OCI-LY7 (cell line): Measurements from ENCODE around the gene C8A. TPM values are rescaled to one million over a fixed set of nuclear protein-coding genes. Genes with fewer than 3 reads are reported as not detected.

Experiments
- Bru-seq: library from RNA; stranded (reverse); fragments of 400-500 nt; gene quantifications from one replicate; lab custom pipeline; 2021; lab: Mats Ljungman, UMichigan
- BruChase-seq, 2 experiments: library from RNA; stranded (reverse); fragments of 400-500 nt; gene quantifications; one replicate each; lab custom pipeline; 2021; lab: Mats Ljungman, UMichigan
- BruUV-seq: library from RNA; stranded (reverse); fragments of 400-500 nt; replicated peaks from 2 replicates; lab custom pipeline; 2021; lab: Mats Ljungman, UMichigan
- CTCF ChIA-PET: fragments of 300-600 bp; sonication (Branson Sonifier 250); formaldehyde crosslinking; loops from one replicate; lab custom pipeline; 2022; ENCODE audit warnings: antibody characterized with exemption; ENCODE audit not compliant: unreplicated experiment; lab: Charles Lee
- POLR2A ChIA-PET: fragments of 300-600 bp; sonication (Branson Sonifier 250); formaldehyde crosslinking; loops from one replicate; lab custom pipeline; 2022; ENCODE audit warnings: antibody characterized with exemption; lab: Charles Lee
- DNase-seq: peaks from one replicate; pipeline ENCODE4 v3.0.0-alpha.2; 2015; ENCODE audit warnings: low spot score
- H2AFZ ChIP-seq: fragments of 200-600 bp; sonication (generic), shearing (Covaris generic); 2 replicates; pipeline ENCODE4 v1.6.1; 2014; ENCODE audit warnings: mild to moderate bottlenecking, antibody characterized with exemption, low read length, moderate library complexity
- H3K27ac ChIP-seq: fragments of 200-600 bp; sonication (generic); 2 replicates; pipeline ENCODE4 v1.5.1; 2014; ENCODE audit warnings: mixed run types, low read depth, mild to moderate bottlenecking, moderate library complexity, low read length, inconsistent platforms; ENCODE audit not compliant: poor library complexity, severe bottlenecking
- H3K36me3 ChIP-seq: fragments of 200-600 bp; sonication (generic); 2 replicates; pipeline ENCODE4 v1.6.1; 2014; ENCODE audit warnings: mild to moderate bottlenecking, antibody characterized with exemption, low read length, moderate library complexity, mixed read lengths; ENCODE audit not compliant: insufficient read depth
- H3K4me1 ChIP-seq: fragments of 200-600 bp; sonication (generic); 2 replicates; pipeline ENCODE4 v1.5.1; 2014; ENCODE audit warnings: mild to moderate bottlenecking, low read length; ENCODE audit not compliant: insufficient read depth, poor library complexity, severe bottlenecking
- H3K4me2 ChIP-seq: fragments of 200-600 bp; sonication (generic); 2 replicates; pipeline ENCODE4 v1.6.1; 2014; ENCODE audit warnings: mild to moderate bottlenecking, low read length
- H3K4me3 ChIP-seq: fragments of 200-600 bp; sonication (generic); 2 replicates; pipeline ENCODE4 v1.5.1; 2014; ENCODE audit warnings: mild to moderate bottlenecking, low read depth, low read length; ENCODE audit not compliant: poor library complexity, severe bottlenecking
- H3K79me2 ChIP-seq: fragments of 200-600 bp; sonication (generic); 2 replicates; pipeline ENCODE4 v1.6.1; 2016; ENCODE audit warnings: low read depth, mild to moderate bottlenecking, low read length, moderate library complexity, mixed read lengths; ENCODE audit not compliant: insufficient read depth
- H3K9me2 ChIP-seq: fragments of 200-600 bp; sonication (generic); 2 replicates; pipeline ENCODE4 v1.6.1; 2016; ENCODE audit warnings: mild to moderate bottlenecking, low read length, mixed read lengths; ENCODE audit not compliant: insufficient read depth
- H3K9me3 ChIP-seq: fragments of 200-600 bp; sonication (generic); 2 replicates; pipeline ENCODE4 v1.6.1; 2014; ENCODE audit warnings: mild to moderate bottlenecking, mixed run types, low read length, mixed read lengths
- H4K20me1 ChIP-seq: fragments of 200-600 bp; sonication (generic); 2 replicates; pipeline ENCODE4 v1.6.1; 2014; ENCODE audit warnings: mild to moderate bottlenecking, antibody characterized with exemption, low read length, moderate library complexity, mixed read lengths; ENCODE audit not compliant: insufficient read depth
- EZH2phosphoT487 ChIP-seq: fragments of 200-600 bp; sonication (generic); IDR thresholded peaks from 2 replicates; pipeline ENCODE4 v1.6.1; 2018; ENCODE audit warnings: low read depth, borderline replicate concordance, mild to moderate bottlenecking, mixed run types, antibody characterized with exemption, low read length, moderate library complexity, mixed read lengths
- intact Hi-C: fragments of 100-400 bp; cut with micrococcal nuclease; formaldehyde crosslinking; loops from one replicate; pipeline ENCODE4 v1.10.0; 2022; ENCODE audit not compliant: unreplicated experiment
- long read RNA-seq: library from polyadenylated mRNA; stranded (forward); transcript quantifications from one replicate; pipeline ENCODE4 v2.0.0, GENCODE V29; 2022
- total RNA-seq, 2 experiments: library from RNA; depleted of rRNA in 1 of 2; stranded (reverse); fragments of >200 nt in 1 of 2; shearing (Covaris generic) in 1 of 2; gene quantifications; 2 replicates each; pipeline ENCODE4 v1.2.3, GENCODE V29; 2014 to 2022
- TF ChIP-seq, protein P1 (sequence below): fragments of 200-600 bp; sonication (generic); conservative IDR thresholded peaks from 2 replicates; pipeline ENCODE4 v1.5.1; 2014; ENCODE audit warnings: mild to moderate bottlenecking, antibody characterized with exemption, low read length, moderate library complexity, mixed read lengths

C8A gene
- total RNA-seq (2014; rRNA removed; shearing (Covaris generic)) (not detected in 2 replicates), total RNA-seq (2022) (not detected in 2 replicates), Bru-seq, nascent RNA (not detected), BruChase-seq, experiment 1, labeled RNA remaining after a 6-hour chase (not detected), BruChase-seq, experiment 2, labeled RNA remaining after a 2-hour chase (not detected)
- long read RNA-seq, result 0 reads

DNA sequence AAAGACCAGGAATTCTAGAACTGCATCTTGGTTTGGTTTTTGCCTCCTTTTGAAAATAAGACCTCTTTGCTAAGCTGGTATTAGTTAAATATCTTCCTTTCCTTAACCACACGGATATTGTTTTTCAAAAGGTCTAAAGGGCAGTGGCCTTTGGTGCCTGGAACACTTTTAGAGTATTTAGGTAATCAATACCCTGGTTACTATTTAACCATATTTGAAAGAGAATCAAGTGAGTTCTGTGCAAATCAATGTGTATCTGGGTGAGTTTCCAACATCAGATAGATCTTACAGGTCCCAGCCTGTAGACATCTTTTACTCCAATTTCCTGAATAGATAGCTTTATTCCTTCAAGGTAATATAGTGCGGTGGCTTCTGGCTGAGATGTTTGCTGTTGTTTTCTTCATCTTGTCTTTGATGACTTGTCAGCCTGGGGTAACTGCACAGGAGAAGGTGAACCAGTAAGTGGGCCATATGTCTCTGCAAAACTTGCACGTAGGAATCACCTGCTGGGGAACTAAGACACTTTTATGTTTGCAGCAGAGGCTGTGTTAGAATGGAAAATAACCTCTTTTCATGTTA is at the start of gene C8A:
TSS of gene C8A (plus strand) at position 277 of the 579 bp plus-strand sequence. CDS start at position 382, 105 bp downstream.
- no TSS peak for BruUV-seq
- Histone ChIP-seq H3K4me3 (no peak within 1 kb of the TSS), H3K79me2 (no peaks in the 10 kb centered on the region), H3K36me3 (no peaks in the 10 kb centered on the region), H3K4me2 (no peak within 1 kb of the TSS), H3K9me2 (no peaks in the 10 kb centered on the region), H3K9me3 (no peaks in the 10 kb centered on the region), H2AFZ (no peak within 1 kb of the TSS), H3K4me1 (no peaks in the 10 kb centered on the region), H4K20me1 (no peaks in the 10 kb centered on the region), H3K27ac (no peak within 1 kb of the TSS)
- ChIA-PET POLR2A (no interaction called here), CTCF (no interaction called here)
- intact Hi-C loops, result no loop called here
- DNase-seq, result no peak
- no peak for TF ChIP-seq EZH2phosphoT487
- TF ChIP-seq, protein P1, sequence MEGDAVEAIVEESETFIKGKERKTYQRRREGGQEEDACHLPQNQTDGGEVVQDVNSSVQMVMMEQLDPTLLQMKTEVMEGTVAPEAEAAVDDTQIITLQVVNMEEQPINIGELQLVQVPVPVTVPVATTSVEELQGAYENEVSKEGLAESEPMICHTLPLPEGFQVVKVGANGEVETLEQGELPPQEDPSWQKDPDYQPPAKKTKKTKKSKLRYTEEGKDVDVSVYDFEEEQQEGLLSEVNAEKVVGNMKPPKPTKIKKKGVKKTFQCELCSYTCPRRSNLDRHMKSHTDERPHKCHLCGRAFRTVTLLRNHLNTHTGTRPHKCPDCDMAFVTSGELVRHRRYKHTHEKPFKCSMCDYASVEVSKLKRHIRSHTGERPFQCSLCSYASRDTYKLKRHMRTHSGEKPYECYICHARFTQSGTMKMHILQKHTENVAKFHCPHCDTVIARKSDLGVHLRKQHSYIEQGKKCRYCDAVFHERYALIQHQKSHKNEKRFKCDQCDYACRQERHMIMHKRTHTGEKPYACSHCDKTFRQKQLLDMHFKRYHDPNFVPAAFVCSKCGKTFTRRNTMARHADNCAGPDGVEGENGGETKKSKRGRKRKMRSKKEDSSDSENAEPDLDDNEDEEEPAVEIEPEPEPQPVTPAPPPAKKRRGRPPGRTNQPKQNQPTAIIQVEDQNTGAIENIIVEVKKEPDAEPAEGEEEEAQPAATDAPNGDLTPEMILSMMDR, result no peak

DNA sequence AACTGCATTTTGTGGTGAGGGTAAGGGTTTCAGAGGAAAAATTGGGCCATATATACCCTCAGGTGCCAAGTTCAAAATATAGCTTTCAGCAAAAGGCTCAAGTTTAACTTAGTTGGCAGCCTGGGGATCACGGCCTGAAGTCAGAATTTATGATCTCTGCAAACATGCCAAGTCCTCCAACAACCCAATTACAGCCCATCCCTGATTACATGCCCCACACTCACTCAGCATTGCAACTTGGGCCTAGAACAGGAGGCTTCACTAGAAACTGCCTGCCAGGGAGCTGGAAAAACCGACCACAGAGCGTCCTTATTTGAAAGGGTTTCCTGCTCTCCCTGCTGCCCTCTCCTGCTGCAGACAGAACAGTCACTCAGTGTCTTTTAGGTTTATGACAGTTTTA is 47.8 kb upstream of the C8A start:
- H3K4me1 ChIP-seq, result no peaks in the 10 kb centered on the region
- no peaks in the 10 kb centered on the region for H3K9me3 ChIP-seq
- no TSS peak for BruUV-seq
- no peak for TF ChIP-seq EZH2phosphoT487
- TF ChIP-seq, protein P1, result no peak
- no peak for DNase-seq
- ChIA-PET POLR2A (no interaction called here), CTCF (no interaction called here)
- no peaks in the 10 kb centered on the region for H3K36me3 ChIP-seq
- H3K4me2 ChIP-seq, result no peak overlapping the region
- no peaks in the 10 kb centered on the region for H3K9me2 ChIP-seq
- no peak overlapping the region for H3K4me3 ChIP-seq
- no peaks in the 10 kb centered on the region for H3K79me2 ChIP-seq
- H3K27ac ChIP-seq, result no peak overlapping the region
- no peaks in the 10 kb centered on the region for H4K20me1 ChIP-seq
- H2AFZ ChIP-seq, result no peak overlapping the region
- intact Hi-C loops, result no loop called here

DNA sequence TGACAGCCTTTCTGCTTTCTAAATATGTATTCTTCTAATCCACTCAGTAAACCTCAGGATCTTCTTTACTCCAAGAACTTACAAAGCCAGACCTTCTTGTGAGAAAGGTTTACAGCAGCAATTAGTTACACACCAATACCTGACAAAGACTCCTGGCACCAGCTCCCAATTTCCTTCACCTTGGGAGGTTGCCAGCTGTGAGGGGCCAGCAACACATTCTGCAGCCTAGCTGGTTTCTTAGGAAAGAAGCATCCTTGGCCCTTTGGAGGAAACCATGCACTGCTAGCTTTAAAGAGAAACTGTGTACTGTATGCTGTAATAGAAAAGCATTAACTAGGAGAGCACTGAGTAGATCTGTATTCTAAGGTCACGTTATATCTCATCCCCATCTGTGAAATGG is 46.2 kb upstream of the C8A start:
- Histone ChIP-seq H3K27ac (no peak overlapping the region), H3K4me1 (no peaks in the 10 kb centered on the region), H3K4me3 (no peak overlapping the region), H3K9me3 (no peaks in the 10 kb centered on the region), H3K79me2 (no peaks in the 10 kb centered on the region), H3K9me2 (no peaks in the 10 kb centered on the region), H4K20me1 (no peaks in the 10 kb centered on the region), H3K36me3 (no peaks in the 10 kb centered on the region), H3K4me2 (no peak overlapping the region), H2AFZ (no peak overlapping the region)
- no peak for DNase-seq
- intact Hi-C loops, result no loop called here
- POLR2A ChIA-PET, result no interaction called here
- no peak for TF ChIP-seq EZH2phosphoT487
- TF ChIP-seq, protein P1, result no peak
- BruUV-seq, result no TSS peak
- CTCF ChIA-PET, result no interaction called here
